Measurements from ENCODE around the gene CUL3. TPM values are rescaled to one million over a fixed set of nuclear protein-coding genes. Genes with fewer than 3 reads are reported as not detected.
A peak's percentile ranks its signal among the peaks of the same experiment; 100 is the strongest.

CUL3 gene
- total and polyA plus RNA-seq, 10 of the 15 experiments (the other 5 are each of a cell fraction or from before 2014, with no cell fraction given): 22.0 to 95.4 (median 53.4) TPM

DNA sequence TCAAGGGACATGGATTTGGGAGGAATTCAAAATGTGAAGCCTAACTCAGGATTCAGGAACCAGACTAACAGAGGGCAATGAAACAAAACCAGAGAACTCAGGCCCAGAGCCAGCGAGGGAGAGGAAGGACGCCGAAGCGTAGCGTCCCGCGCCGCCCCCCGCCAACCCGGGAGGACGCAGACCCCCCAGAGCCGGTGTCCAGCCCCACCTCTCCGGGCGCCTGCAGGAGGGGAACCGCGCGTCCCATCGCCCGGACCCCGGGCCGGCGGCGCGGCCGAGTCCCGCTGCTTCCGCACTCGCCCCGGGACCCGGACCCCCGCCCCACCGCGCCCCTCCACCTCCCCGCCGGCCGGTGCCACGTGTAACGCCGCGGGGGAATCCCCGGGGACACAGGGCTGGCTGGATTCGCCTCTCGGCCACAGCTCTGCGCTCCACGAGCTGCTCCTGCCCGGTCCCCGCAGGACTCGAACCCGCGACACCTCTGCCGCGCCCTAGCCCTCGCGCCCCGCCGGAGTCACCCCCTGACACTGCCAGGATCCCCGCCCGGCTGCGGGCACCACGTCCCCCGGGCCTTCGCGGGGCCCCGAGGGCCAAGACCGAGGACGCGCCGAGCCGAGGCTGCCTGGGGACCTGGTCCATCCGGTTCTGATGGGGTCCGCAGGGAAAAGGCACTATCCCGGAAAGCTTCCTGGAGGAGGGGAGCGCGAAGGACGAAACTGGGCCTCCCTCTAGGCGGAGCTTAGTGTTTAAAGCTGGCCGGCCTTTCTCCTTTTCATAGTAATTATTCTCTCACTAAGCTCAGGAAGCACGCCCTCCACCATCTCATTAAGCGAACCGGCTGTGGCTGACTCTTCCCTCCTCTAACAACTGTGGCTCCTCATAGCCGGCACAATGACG, 142.8 kb downstream of the CUL3 start:
- in situ Hi-C loops (cut with MboI): no loop called here
- 2% methylated on average over 33 of the region's 82 CpGs for WGBS (ENCODE audit: insufficient coverage, insufficient replicate concordance, low lambda C conversion rate, missing lambda C conversion rate)
- TF ChIP-seq GATAD2B (conservative IDR thresholded peaks at IDR 0.05; ENCODE audit: low read depth): no peak
- no peak for TF ChIP-seq BCL11A (IDR thresholded peaks at IDR 0.05; ENCODE audit: low read depth, low read length)
- TF ChIP-seq WRNIP1 (IDR thresholded peaks at IDR 0.05; ENCODE audit: borderline replicate concordance, low read depth, low read length): no peak
- TF ChIP-seq JUNB (IDR thresholded peaks at IDR 0.05): no peak
- TF ChIP-seq RCOR1 (conservative IDR thresholded peaks at IDR 0.05; ENCODE audit: low read depth, low read length): no peak
- TF ChIP-seq, protein P1, sequence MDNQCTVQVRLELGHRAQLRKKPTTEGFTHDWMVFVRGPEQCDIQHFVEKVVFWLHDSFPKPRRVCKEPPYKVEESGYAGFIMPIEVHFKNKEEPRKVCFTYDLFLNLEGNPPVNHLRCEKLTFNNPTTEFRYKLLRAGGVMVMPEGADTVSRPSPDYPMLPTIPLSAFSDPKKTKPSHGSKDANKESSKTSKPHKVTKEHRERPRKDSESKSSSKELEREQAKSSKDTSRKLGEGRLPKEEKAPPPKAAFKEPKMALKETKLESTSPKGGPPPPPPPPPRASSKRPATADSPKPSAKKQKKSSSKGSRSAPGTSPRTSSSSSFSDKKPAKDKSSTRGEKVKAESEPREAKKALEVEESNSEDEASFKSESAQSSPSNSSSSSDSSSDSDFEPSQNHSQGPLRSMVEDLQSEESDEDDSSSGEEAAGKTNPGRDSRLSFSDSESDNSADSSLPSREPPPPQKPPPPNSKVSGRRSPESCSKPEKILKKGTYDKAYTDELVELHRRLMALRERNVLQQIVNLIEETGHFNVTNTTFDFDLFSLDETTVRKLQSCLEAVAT (IDR thresholded peaks at IDR 0.05): no peak
- no peak for TF ChIP-seq DPF2 (IDR thresholded peaks at IDR 0.05)
- TF ChIP-seq STAT1 (conservative IDR thresholded peaks at IDR 0.05): no peak
- TF ChIP-seq, protein P2, sequence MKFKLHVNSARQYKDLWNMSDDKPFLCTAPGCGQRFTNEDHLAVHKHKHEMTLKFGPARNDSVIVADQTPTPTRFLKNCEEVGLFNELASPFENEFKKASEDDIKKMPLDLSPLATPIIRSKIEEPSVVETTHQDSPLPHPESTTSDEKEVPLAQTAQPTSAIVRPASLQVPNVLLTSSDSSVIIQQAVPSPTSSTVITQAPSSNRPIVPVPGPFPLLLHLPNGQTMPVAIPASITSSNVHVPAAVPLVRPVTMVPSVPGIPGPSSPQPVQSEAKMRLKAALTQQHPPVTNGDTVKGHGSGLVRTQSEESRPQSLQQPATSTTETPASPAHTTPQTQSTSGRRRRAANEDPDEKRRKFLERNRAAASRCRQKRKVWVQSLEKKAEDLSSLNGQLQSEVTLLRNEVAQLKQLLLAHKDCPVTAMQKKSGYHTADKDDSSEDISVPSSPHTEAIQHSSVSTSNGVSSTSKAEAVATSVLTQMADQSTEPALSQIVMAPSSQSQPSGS (IDR thresholded peaks at IDR 0.05; ENCODE audit: low read length): no peak
- TF ChIP-seq, protein P3, sequence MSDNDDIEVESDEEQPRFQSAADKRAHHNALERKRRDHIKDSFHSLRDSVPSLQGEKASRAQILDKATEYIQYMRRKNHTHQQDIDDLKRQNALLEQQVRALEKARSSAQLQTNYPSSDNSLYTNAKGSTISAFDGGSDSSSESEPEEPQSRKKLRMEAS (IDR thresholded peaks at IDR 0.05; ENCODE audit: low read depth, low read length): no peak
- TF ChIP-seq, protein P4, sequence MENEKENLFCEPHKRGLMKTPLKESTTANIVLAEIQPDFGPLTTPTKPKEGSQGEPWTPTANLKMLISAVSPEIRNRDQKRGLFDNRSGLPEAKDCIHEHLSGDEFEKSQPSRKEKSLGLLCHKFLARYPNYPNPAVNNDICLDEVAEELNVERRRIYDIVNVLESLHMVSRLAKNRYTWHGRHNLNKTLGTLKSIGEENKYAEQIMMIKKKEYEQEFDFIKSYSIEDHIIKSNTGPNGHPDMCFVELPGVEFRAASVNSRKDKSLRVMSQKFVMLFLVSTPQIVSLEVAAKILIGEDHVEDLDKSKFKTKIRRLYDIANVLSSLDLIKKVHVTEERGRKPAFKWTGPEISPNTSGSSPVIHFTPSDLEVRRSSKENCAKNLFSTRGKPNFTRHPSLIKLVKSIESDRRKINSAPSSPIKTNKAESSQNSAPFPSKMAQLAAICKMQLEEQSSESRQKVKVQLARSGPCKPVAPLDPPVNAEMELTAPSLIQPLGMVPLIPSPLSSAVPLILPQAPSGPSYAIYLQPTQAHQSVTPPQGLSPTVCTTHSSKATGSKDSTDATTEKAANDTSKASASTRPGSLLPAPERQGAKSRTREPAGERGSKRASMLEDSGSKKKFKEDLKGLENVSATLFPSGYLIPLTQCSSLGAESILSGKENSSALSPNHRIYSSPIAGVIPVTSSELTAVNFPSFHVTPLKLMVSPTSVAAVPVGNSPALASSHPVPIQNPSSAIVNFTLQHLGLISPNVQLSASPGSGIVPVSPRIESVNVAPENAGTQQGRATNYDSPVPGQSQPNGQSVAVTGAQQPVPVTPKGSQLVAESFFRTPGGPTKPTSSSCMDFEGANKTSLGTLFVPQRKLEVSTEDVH (IDR thresholded peaks at IDR 0.05; ENCODE audit: low read depth, partially characterized antibody): no peak
- TF ChIP-seq, protein P5, sequence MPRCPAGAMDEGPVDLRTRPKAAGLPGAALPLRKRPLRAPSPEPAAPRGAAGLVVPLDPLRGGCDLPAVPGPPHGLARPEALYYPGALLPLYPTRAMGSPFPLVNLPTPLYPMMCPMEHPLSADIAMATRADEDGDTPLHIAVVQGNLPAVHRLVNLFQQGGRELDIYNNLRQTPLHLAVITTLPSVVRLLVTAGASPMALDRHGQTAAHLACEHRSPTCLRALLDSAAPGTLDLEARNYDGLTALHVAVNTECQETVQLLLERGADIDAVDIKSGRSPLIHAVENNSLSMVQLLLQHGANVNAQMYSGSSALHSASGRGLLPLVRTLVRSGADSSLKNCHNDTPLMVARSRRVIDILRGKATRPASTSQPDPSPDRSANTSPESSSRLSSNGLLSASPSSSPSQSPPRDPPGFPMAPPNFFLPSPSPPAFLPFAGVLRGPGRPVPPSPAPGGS (IDR thresholded peaks at IDR 0.05; ENCODE audit: borderline replicate concordance, insufficient read depth, low read depth, low read length, poor library complexity, severe bottlenecking): no peak
- TF ChIP-seq CREB1 (IDR thresholded peaks at IDR 0.05; ENCODE audit: low read depth): no peak
- H3K4me3 ChIP-seq: peak overlapping the region; percentile 45; the same call in 1 of the 2 replicates
- ChIA-PET POLR2A (interaction anchor here (1.2 kb wide), 1 partner anchor 26 kb away, joined by 3 read pairs; no protein-coding TSS in a partner anchor), CTCF (no interaction called here), RAD21 (ENCODE audit: unreplicated experiment) (no interaction called here), SMC1A (ENCODE audit: uncharacterized antibody, unreplicated experiment) (interaction anchor here (0.5 kb wide), 1 partner anchor 367 kb away, joined by 3 read pairs; no protein-coding TSS in a partner anchor)
- peak overlapping the region; percentile 66 for H2AFZ ChIP-seq (ENCODE audit: control insufficient read depth, low read depth, low read length)
- no peaks in the 10 kb centered on the region for H3K79me2 ChIP-seq (ENCODE audit: control insufficient read depth, insufficient read depth, low read length)
- H3K4me1 ChIP-seq (ENCODE audit: control insufficient read depth, insufficient read depth, low read length): no peaks in the 10 kb centered on the region; the same call in 1 of the 2 replicates
- H3K27ac ChIP-seq (ENCODE audit: control insufficient read depth, insufficient read depth): no peak overlapping the region
- FAIRE-seq (no peak), DNase-seq (ENCODE audit: low read depth, low spot score) (no peak), ATAC-seq (peak; percentile 65)
- no peaks in the 10 kb centered on the region for H4K20me1 ChIP-seq (ENCODE audit: control insufficient read depth, insufficient read depth)
- H3K27me3 ChIP-seq (replicated peaks in 1 of 2; ENCODE audit: control insufficient read depth in 2 of 2, insufficient read depth in 2 of 2, low read length in 1 of 2): peaks cover 2 to 7% of the 10 kb centered on the region in 2 experiments; a peak in 3 of 4 replicates
- no peaks in the 10 kb centered on the region for H3K9me3 ChIP-seq (replicated peaks; ENCODE audit: control insufficient read depth, insufficient read depth, low read length)
- H3K36me3 ChIP-seq (ENCODE audit: control insufficient read depth in 2 of 2, insufficient read depth in 2 of 2, low read length in 1 of 2): no peaks in the 10 kb centered on the region
- BruUV-seq (replicated peaks): no TSS peak
- peak overlapping the region; percentile 46; the same call in 1 of the 2 replicates for H3K9ac ChIP-seq (ENCODE audit: control insufficient read depth, insufficient read depth, low read length)
- H3K4me2 ChIP-seq (ENCODE audit: control insufficient read depth, insufficient read depth): peak overlapping the region; percentile 83
- intact Hi-C loops (cut with micrococcal nuclease; ENCODE audit: unreplicated experiment): no loop called here

Data from GM12878 (cell line).